Measurements from ENCODE around the gene PACS2. TPM values are rescaled to one million over a fixed set of nuclear protein-coding genes. Genes with fewer than 3 reads are reported as not detected.
A peak's percentile ranks its signal among the peaks of the same experiment; 100 is the strongest.

PACS2 gene
- total and polyA plus RNA-seq, 2 of the 8 experiments (the other 6 are each of a cell fraction or from before 2014, with no cell fraction given), result 38.0 to 62.8 TPM

DNA sequence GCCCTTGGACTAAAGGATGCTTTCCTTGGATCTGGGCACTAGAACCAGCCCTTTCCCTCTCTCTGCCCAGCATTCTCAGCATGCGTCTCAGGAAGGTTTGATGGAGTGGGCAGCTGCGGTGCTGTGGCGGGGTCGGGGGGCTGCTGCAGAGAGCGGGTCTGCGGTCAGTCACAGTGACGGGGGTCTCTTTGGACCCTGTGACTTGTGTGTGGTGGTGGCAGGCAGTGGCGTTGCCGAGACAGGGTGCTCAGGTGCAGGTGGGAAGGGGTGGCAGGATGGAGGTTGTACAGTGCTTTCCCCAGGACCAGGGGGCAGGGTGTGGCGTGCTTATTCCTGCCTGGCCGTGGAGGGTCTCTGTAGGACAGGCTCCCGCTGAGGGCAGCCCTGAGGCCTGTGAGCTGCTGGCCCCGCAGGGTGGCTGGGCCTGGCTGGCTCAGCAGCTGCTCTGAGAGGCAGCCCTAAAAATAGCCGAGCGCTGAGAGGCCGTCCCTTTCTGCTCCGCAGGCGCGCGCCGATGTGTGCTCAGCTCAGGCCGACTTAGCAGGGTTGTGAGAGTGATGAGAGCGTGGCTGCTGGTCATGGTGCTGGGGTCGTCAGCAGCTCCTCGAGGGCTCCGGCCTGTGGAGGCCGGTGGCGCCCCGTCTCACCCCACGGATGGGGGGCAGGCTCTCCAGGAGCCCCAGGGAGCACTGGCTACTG lies 9.7 kb downstream of the PACS2 start:
- WGBS, 2 experiments (ENCODE audit: extremely low coverage in 1 of 2, insufficient coverage in 1 of 2, insufficient read length in 1 of 2, insufficient replicate concordance in 2 of 2, low coverage in 1 of 2, low lambda C conversion rate in 2 of 2, missing lambda C conversion rate in 1 of 2), result 88% methylated on average over 27 of the region's 30 CpGs; no CpG with 5 or more reads in 1 of the 2 experiments
- H3K9ac ChIP-seq (replicated peaks in 1 of 4; ENCODE audit: extremely low read depth in 1 of 4, low read depth in 3 of 4, low read length in 3 of 4), result no peak overlapping the region
- H3K23me2 ChIP-seq (ENCODE audit: low read depth, low read length), result no peaks in the 10 kb centered on the region
- H2AFZ ChIP-seq (ENCODE audit: low read length), result no peak overlapping the region
- no peak overlapping the region for H2BK12ac ChIP-seq (ENCODE audit: low read depth, low read length)
- H4K8ac ChIP-seq (ENCODE audit: extremely low read depth, insufficient read depth, low read length), result peak overlapping the region; percentile 84
- H3K18ac ChIP-seq (ENCODE audit: extremely low read depth, low read length), result no peak overlapping the region
- no peak overlapping the region for H3K4ac ChIP-seq (replicated peaks; ENCODE audit: insufficient read length, low read depth, low read length)
- H2BK5ac ChIP-seq (ENCODE audit: low read depth, low read length), result 0 out of 2 replicates have a peak overlapping the region, but pooled peaks have one; percentile 66
- H2BK20ac ChIP-seq (ENCODE audit: low read length), result no peak overlapping the region
- H3K36me3 ChIP-seq (ENCODE audit: control insufficient read depth in 2 of 4, insufficient read depth in 4 of 4, low read length in 3 of 4), result no peaks in the 10 kb centered on the region
- no peaks in the 10 kb centered on the region for H3K9me3 ChIP-seq (ENCODE audit: insufficient read depth in 2 of 2, low read depth in 1 of 2, low read length in 1 of 2)
- H3K23ac ChIP-seq (ENCODE audit: insufficient read length), result no peak overlapping the region
- no peak overlapping the region for H3K14ac ChIP-seq (ENCODE audit: insufficient read length)
- CTCF ChIA-PET (ENCODE audit: partially characterized antibody), result interaction anchor here (0.6 to 2.7 kb wide), 8 partner anchors 9 to 162 kb away, joined by 3 to 13 read pairs (median 3); no protein-coding TSS in a partner anchor
- no peak overlapping the region for H3K4me3 ChIP-seq (ENCODE audit: extremely low read depth in 1 of 4, insufficient read depth in 2 of 4, low read depth in 3 of 4, low read length in 4 of 4)
- peaks cover 0 to 85% of the 10 kb centered on the region in 2 experiments; a peak in 2 of 4 replicates for H3K79me2 ChIP-seq (ENCODE audit: control insufficient read depth in 1 of 2, insufficient read depth in 2 of 2, low read length in 2 of 2)
- H2AK5ac ChIP-seq (ENCODE audit: low read depth, low read length), result no peak overlapping the region; the same call in 1 of the 2 replicates
- POLR2A ChIA-PET (ENCODE audit: partially characterized antibody), result interaction anchor here (0.5 to 1.4 kb wide), 2 partner anchors 23 to 35 kb away, joined by 4 read pairs; partner anchors contain the start of gene BRF1
- peak in 1 of 2 experiments; percentile 48 for DNase-seq (ENCODE audit: low read depth in 1 of 2, low spot score in 2 of 2)
- H4K5ac ChIP-seq (ENCODE audit: insufficient read length, low read depth, low read length), result no peak overlapping the region
- no peak overlapping the region for H4K91ac ChIP-seq (replicated peaks; ENCODE audit: insufficient read length, low read length)
- H3K56ac ChIP-seq (replicated peaks; ENCODE audit: insufficient read length, low read depth, low read length), result no peak overlapping the region
- H4K20me1 ChIP-seq (replicated peaks in 1 of 2; ENCODE audit: control insufficient read depth in 1 of 2, insufficient read depth in 2 of 2, low read length in 2 of 2), result peaks cover 34 to 57% of the 10 kb centered on the region in 2 experiments
- no peaks in the 10 kb centered on the region for H3K27me3 ChIP-seq (replicated peaks in 1 of 4; ENCODE audit: control insufficient read depth in 3 of 4, extremely low read depth in 1 of 4, insufficient read depth in 3 of 4, low read length in 3 of 4)
- H3K27ac ChIP-seq (ENCODE audit: low read depth, low read length), result no peak overlapping the region
- H3K79me1 ChIP-seq (ENCODE audit: low read depth, low read length), result peaks cover 48% of the 10 kb centered on the region
- H2BK120ac ChIP-seq (replicated peaks; ENCODE audit: low read depth, low read length), result no peak overlapping the region
- no peak overlapping the region for H2BK15ac ChIP-seq (ENCODE audit: low read length)
- no peak for FAIRE-seq
- H3K4me2 ChIP-seq (ENCODE audit: insufficient read depth in 1 of 2, low read depth in 2 of 2, low read length in 2 of 2), result no peak overlapping the region
- H3K4me1 ChIP-seq (replicated peaks in 1 of 4; ENCODE audit: control insufficient read depth in 3 of 4, insufficient read depth in 4 of 4, low read length in 3 of 4), result peaks cover 5 to 39% (median 31%) of the 10 kb centered on the region in 4 experiments
- TF ChIP-seq SRF (IDR thresholded peaks at IDR 0.05; ENCODE audit: low read depth, low read length), result no peak
- TF ChIP-seq ASH2L (IDR thresholded peaks at IDR 0.05; ENCODE audit: low read length), result no peak
- no peak for TF ChIP-seq SIX5 (IDR thresholded peaks at IDR 0.05; ENCODE audit: low read depth, low read length)
- no peak for TF ChIP-seq BCL11A (IDR thresholded peaks at IDR 0.05; ENCODE audit: low read depth in 2 of 2, low read length in 2 of 2)
- TF ChIP-seq TBP (IDR thresholded peaks at IDR 0.05; ENCODE audit: low read depth, low read length), result no peak
- no peak for TF ChIP-seq CEBPB (IDR thresholded peaks at IDR 0.05; ENCODE audit: low read depth, low read length)
- no peak for TF ChIP-seq HDAC6 (IDR thresholded peaks at IDR 0.05; ENCODE audit: low read depth, low read length)
- no peak for TF ChIP-seq TAF7 (optimal IDR thresholded peaks at IDR 0.05; ENCODE audit: borderline replicate concordance, low read depth, low read length)
- TF ChIP-seq, protein P1, sequence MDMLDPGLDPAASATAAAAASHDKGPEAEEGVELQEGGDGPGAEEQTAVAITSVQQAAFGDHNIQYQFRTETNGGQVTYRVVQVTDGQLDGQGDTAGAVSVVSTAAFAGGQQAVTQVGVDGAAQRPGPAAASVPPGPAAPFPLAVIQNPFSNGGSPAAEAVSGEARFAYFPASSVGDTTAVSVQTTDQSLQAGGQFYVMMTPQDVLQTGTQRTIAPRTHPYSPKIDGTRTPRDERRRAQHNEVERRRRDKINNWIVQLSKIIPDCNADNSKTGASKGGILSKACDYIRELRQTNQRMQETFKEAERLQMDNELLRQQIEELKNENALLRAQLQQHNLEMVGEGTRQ (IDR thresholded peaks at IDR 0.05; ENCODE audit: low read length), result no peak
- TF ChIP-seq EP300 (IDR thresholded peaks at IDR 0.05; ENCODE audit: borderline replicate concordance in 1 of 2, low read depth in 2 of 2, low read length in 2 of 2), result no peak
- no peak for TF ChIP-seq ZNF274 (IDR thresholded peaks at IDR 0.05; ENCODE audit: borderline replicate concordance, extremely low read depth, low read length)
- TF ChIP-seq SIRT6 (IDR thresholded peaks at IDR 0.05; ENCODE audit: low read length), result no peak

Measured in H1 (cell line).